GM12878 (cell line): ENCODE measurements around the gene UVRAG. TPM values are rescaled to one million over a fixed set of nuclear protein-coding genes. Genes with fewer than 3 reads are reported as not detected.

Experiments
- ATAC-seq: fragments of 200-7000 bp; cut with Tn5 transposase; 3 replicates; pipeline ENCODE4 v1.9.1; 2020; ENCODE audit warnings: mild to moderate bottlenecking, moderate library complexity
- BruUV-seq: library from RNA; stranded (reverse); fragments of 400-500 nt; replicated peaks from 2 replicates; lab custom pipeline; 2021; lab: Mats Ljungman, UMichigan
- CTCF ChIA-PET: fragments of 300-600 bp; sonication (Branson Sonifier 250); formaldehyde crosslinking; extraction: SDS; loops from one replicate; lab custom pipeline; 2021; ENCODE audit warnings: inconsistent platforms; lab: Yijun Ruan, JAX
- POLR2A ChIA-PET: fragments of 350-600 bp; formaldehyde crosslinking; extraction: SDS; loops from one replicate; lab custom pipeline; 2021; ENCODE audit warnings: inconsistent platforms; lab: Charles Lee
- RAD21 ChIA-PET: fragments of 300-600 bp; sonication (Branson Sonifier 250); formaldehyde crosslinking; loops from one replicate; lab custom pipeline; 2023; ENCODE audit warnings: antibody characterized with exemption; ENCODE audit not compliant: unreplicated experiment; lab: Charles Lee
- SMC1A ChIA-PET: fragments of 300-600 bp; sonication (Branson Sonifier 250); formaldehyde crosslinking; loops from one replicate; lab custom pipeline; 2023; ENCODE audit not compliant: unreplicated experiment, uncharacterized antibody; lab: Charles Lee
- DNase-seq: peaks from one replicate; pipeline ENCODE4 v3.0.0-alpha.2; 2011; ENCODE audit warnings: low read depth, low spot score
- FAIRE-seq: peaks from 3 replicates; lab custom pipeline; 2011; peaks lifted over from hg19 to GRCh38; lab: Jason Lieb, UNC
- H2AFZ ChIP-seq: 2 replicates; pipeline ENCODE4 v1.6.0; 2011; ENCODE audit warnings: low read depth, low read length, control low read depth; ENCODE audit not compliant: control insufficient read depth
- H3K27ac ChIP-seq: 2 replicates; pipeline ENCODE4 v1.5.1; 2011; ENCODE audit warnings: control low read depth; ENCODE audit not compliant: control insufficient read depth, insufficient read depth
- H3K27me3 ChIP-seq, 2 experiments: replicated peaks in 1 of 2; 2 replicates each; pipeline versions ENCODE4 v1.6.0 to v1.6.1; 2011; ENCODE audit warnings: low read length in 1 of 2; ENCODE audit not compliant: control insufficient read depth in 2 of 2, insufficient read depth in 2 of 2
- H3K36me3 ChIP-seq, 2 experiments: 2 replicates each; pipeline ENCODE4 v1.5.1; 2011; ENCODE audit warnings: low read length in 1 of 2; ENCODE audit not compliant: control insufficient read depth in 2 of 2, insufficient read depth in 2 of 2
- H3K4me1 ChIP-seq: 2 replicates; pipeline ENCODE4 v1.6.1; 2011; ENCODE audit warnings: mild to moderate bottlenecking, low read length, moderate library complexity, mixed read lengths; ENCODE audit not compliant: control insufficient read depth, insufficient read depth
- H3K4me2 ChIP-seq: 2 replicates; pipeline ENCODE4 v1.6.0; 2011; ENCODE audit warnings: control low read depth; ENCODE audit not compliant: control insufficient read depth, insufficient read depth
- H3K4me3 ChIP-seq: fragments of 200-600 bp; sonication (generic); 2 replicates; pipeline ENCODE4 v1.5.1; 2016
- H3K79me2 ChIP-seq: 2 replicates; pipeline ENCODE4 v1.6.0; 2011; ENCODE audit warnings: low read length; ENCODE audit not compliant: control insufficient read depth, insufficient read depth
- H3K9ac ChIP-seq: 2 replicates; pipeline ENCODE4 v1.8.0; 2011; ENCODE audit warnings: low read length, control low read depth, mixed read lengths; ENCODE audit not compliant: control insufficient read depth, insufficient read depth
- H3K9me3 ChIP-seq: replicated peaks from 3 replicates; pipeline ENCODE4 v1.5.1; 2011; ENCODE audit warnings: mild to moderate bottlenecking, low read length; ENCODE audit not compliant: control insufficient read depth, insufficient read depth
- H4K20me1 ChIP-seq: 2 replicates; pipeline ENCODE4 v1.6.0; 2011; ENCODE audit not compliant: control insufficient read depth, insufficient read depth
- BHLHE40 ChIP-seq, 2 experiments: fragments of 450-650 bp in 1 of 2; IDR thresholded peaks; 2 replicates each; pipeline ENCODE4 v1.6.1; 2011 to 2017; ENCODE audit warnings: low read depth in 2 of 2, borderline replicate concordance in 1 of 2, improper control_type of control experiment in 1 of 2, low read length in 1 of 2, mild to moderate bottlenecking in 1 of 2
- CBX5 ChIP-seq: sonication (generic); IDR thresholded peaks from 2 replicates; pipeline ENCODE4 v1.6.1; 2016; ENCODE audit warnings: low read depth, moderate library complexity, mild to moderate bottlenecking, inconsistent platforms
- EED ChIP-seq: sonication (generic); IDR thresholded peaks from 2 replicates; pipeline ENCODE4 v1.6.1; 2016; ENCODE audit warnings: antibody characterized with exemption, low read depth
- MEF2B ChIP-seq: fragments of 450-650 bp; IDR thresholded peaks from 2 replicates; pipeline ENCODE4 v1.6.1; 2018; ENCODE audit warnings: mild to moderate bottlenecking, moderate library complexity; ENCODE audit not compliant: partially characterized antibody, poor library complexity, severe bottlenecking
- NBN ChIP-seq: fragments of 450-650 bp; IDR thresholded peaks from 2 replicates; pipeline ENCODE4 v1.6.1; 2016
- NFYA ChIP-seq: IDR thresholded peaks from 2 replicates; pipeline ENCODE4 v1.6.1; 2011; ENCODE audit warnings: low read depth, mild to moderate bottlenecking, low read length, improper control_type of control experiment, borderline replicate concordance
- NR2C2 ChIP-seq: IDR thresholded peaks from 2 replicates; pipeline ENCODE4 v1.6.1; 2011; ENCODE audit warnings: borderline replicate concordance, low read depth; ENCODE audit not compliant: control insufficient read depth, insufficient read length
- POLR2AphosphoS2 ChIP-seq: IDR thresholded peaks from 2 replicates; pipeline ENCODE4 v1.6.1; 2011; ENCODE audit warnings: low read depth, mild to moderate bottlenecking, low read length, improper control_type of control experiment, moderate library complexity
- RB1 ChIP-seq: fragments of 450-650 bp; formaldehyde crosslinking; IDR thresholded peaks from 2 replicates; pipeline ENCODE4 v1.6.1; 2017; ENCODE audit warnings: mild to moderate bottlenecking, borderline replicate concordance
- SIN3A ChIP-seq: IDR thresholded peaks from 2 replicates; pipeline ENCODE4 v1.6.1; 2012; ENCODE audit warnings: low read depth, low read length, improper control_type of control experiment
- WRNIP1 ChIP-seq: IDR thresholded peaks from 2 replicates; pipeline ENCODE4 v1.6.1; 2011; ENCODE audit warnings: low read depth, low read length, improper control_type of control experiment, borderline replicate concordance
- ZNF207 ChIP-seq: fragments of 450-650 bp; IDR thresholded peaks from 2 replicates; pipeline ENCODE4 v1.6.1; 2014; ENCODE audit warnings: antibody characterized with exemption, mild to moderate bottlenecking, borderline replicate concordance
- WGBS: methylation state at CpG from one replicate; pipeline ENCODE4 v1.1.6; 2016; ENCODE audit warnings: low lambda C conversion rate; ENCODE audit not compliant: insufficient replicate concordance, insufficient coverage; ENCODE audit errors: missing lambda C conversion rate; 5-methylcytosine and 5-hydroxymethylcytosine counted together
- in situ Hi-C: fragments of 300-500 bp; cut with MboI; formaldehyde crosslinking; loops from 9 replicates; pipeline ENCODE4 v1.14.3; 2018; ENCODE audit warnings: mixed read lengths
- intact Hi-C: fragments of 100-400 bp; cut with micrococcal nuclease; formaldehyde crosslinking; loops from one replicate; pipeline ENCODE4 v1.14.2; 2022; ENCODE audit not compliant: unreplicated experiment
- polyA plus RNA-seq, 11 experiments: library from polyadenylated mRNA; depleted of rRNA in 4 of 11; unstranded in 6 of 11; stranded (reverse) in 5 of 11; fragments of >200 nt; fragmentation: Nextera tagmentation in 4 of 11; fragmentation: Illumina TruSeq in 1 of 11; extraction: Ambion mirVana in 4 of 11; extraction: Trizol in 1 of 11; gene quantifications; 1 replicate in 1 of 11; 2 replicates in 10 of 11; pipeline versions ENCODE4 v1.2.1 to v1.2.3, GENCODE V29; 2011 to 2016; ENCODE audit warnings: inconsistent platforms in 2 of 11, missing spikeins in 2 of 11, low read depth in 1 of 11
- total RNA-seq, 4 experiments: library from RNA; depleted of rRNA in 3 of 4; stranded (reverse); fragments of >200 nt in 3 of 4; fragmentation: Illumina TruSeq in 1 of 4; extraction: Trizol in 1 of 4; gene quantifications; 2 replicates each; pipeline versions ENCODE4 v1.2.1 to v1.2.3, GENCODE V29; 2013 to 2021
- TF ChIP-seq, protein P1 (sequence below): fragments of 450-650 bp; IDR thresholded peaks from 2 replicates; pipeline ENCODE4 v1.6.1; 2017; ENCODE audit warnings: mild to moderate bottlenecking, moderate library complexity
- TF ChIP-seq, protein P2 (sequence below): IDR thresholded peaks from 2 replicates; pipeline ENCODE4 v1.6.1; 2011; ENCODE audit warnings: low read depth, low read length, improper control_type of control experiment, borderline replicate concordance
- TF ChIP-seq, protein P3 (sequence below): fragments of 450-650 bp; IDR thresholded peaks from 2 replicates; pipeline ENCODE4 v1.6.1; 2016; ENCODE audit warnings: mild to moderate bottlenecking

UVRAG gene
- total and polyA plus RNA-seq, 10 of the 15 experiments (the other 5 are each of a cell fraction or from before 2014, with no cell fraction given): 7.0 to 43.4 (median 37.0) TPM

DNA sequence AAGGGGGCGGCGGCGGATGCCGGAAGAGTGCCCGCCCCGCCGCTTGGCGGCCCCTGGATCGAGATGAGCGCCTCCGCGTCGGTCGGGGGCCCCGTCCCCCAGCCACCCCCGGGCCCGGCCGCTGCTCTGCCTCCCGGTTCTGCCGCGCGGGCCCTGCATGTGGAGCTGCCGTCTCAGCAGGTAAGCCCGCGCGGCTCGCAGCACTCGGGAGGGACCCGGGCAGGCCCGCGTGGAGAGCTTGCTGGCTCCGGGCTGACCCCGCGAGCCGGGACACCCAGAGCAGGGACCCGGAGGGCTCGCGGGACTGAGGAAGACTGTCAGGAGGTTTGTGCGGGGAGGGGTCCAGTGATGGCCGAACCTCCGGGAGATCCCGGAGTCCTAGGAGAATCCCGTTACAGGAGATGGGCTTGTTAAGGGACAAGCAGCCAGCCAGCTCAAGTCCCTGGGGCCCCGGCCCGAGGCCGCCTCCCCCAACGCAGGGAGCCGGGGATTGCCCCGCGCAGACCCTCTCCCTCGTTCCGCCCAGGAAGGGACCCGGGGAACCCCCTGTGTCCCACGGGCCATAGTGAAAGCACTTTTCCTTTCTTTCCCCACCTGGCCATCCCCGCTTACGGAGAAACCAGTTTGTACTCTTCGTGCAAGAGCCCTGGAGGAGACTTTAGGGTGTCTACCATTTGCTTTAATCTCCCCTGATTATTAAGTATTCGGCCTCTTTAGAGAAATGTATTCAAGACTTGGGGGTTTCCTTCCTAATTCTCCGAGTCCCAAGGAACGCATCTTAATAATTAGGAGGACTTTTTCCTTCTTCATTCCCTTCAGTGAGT, 547 bp downstream of the UVRAG start:
- Histone ChIP-seq H3K9me3 (no peaks in the 10 kb centered on the region; the same call in 2 of the 3 replicates), H3K79me2 (peaks cover 88% of the 10 kb centered on the region), H3K4me2 (peak overlapping the region; percentile 86), H4K20me1 (no peaks in the 10 kb centered on the region), H3K27me3 (no peaks in the 10 kb centered on the region), H3K27ac (peak overlapping the region; percentile 94), H2AFZ (peak overlapping the region; percentile 24), H3K4me3 (peak overlapping the region; percentile 93), H3K4me1 (peaks cover 40% of the 10 kb centered on the region), H3K36me3 (no peaks in the 10 kb centered on the region), H3K9ac (peak overlapping the region; percentile 95)
- WGBS: 1% methylated on average over 56 of the region's 60 CpGs
- ATAC-seq: peak; percentile 19
- ChIA-PET SMC1A (interaction anchor here (1.0 to 6.3 kb wide), 5 partner anchors 9 to 132 kb away, joined by 3 to 100 read pairs (median 3); no protein-coding TSS in a partner anchor), POLR2A (interaction anchor here (0.9 to 8.7 kb wide), 3 partner anchors 8 to 58 kb away, joined by 3 to 173 read pairs (median 36); no protein-coding TSS in a partner anchor), RAD21 (interaction anchor here (9.5 to 10.4 kb wide), 2 partner anchors 10 to 51 kb away, joined by 100 to 111 read pairs; no protein-coding TSS in a partner anchor), CTCF (interaction anchor here (0.6 to 13.1 kb wide), 6 partner anchors 9 to 337 kb away, joined by 3 to 183 read pairs (median 4); no protein-coding TSS in a partner anchor)
- intact Hi-C loops: loop anchor here (1.0 to 10.0 kb wide), 3 partner anchors 58 to 1821 kb away; no protein-coding TSS in a partner anchor
- no TSS peak for BruUV-seq
- DNase-seq: no peak
- in situ Hi-C loops: no loop called here
- no peak for FAIRE-seq
- TF ChIP-seq, protein P1, sequence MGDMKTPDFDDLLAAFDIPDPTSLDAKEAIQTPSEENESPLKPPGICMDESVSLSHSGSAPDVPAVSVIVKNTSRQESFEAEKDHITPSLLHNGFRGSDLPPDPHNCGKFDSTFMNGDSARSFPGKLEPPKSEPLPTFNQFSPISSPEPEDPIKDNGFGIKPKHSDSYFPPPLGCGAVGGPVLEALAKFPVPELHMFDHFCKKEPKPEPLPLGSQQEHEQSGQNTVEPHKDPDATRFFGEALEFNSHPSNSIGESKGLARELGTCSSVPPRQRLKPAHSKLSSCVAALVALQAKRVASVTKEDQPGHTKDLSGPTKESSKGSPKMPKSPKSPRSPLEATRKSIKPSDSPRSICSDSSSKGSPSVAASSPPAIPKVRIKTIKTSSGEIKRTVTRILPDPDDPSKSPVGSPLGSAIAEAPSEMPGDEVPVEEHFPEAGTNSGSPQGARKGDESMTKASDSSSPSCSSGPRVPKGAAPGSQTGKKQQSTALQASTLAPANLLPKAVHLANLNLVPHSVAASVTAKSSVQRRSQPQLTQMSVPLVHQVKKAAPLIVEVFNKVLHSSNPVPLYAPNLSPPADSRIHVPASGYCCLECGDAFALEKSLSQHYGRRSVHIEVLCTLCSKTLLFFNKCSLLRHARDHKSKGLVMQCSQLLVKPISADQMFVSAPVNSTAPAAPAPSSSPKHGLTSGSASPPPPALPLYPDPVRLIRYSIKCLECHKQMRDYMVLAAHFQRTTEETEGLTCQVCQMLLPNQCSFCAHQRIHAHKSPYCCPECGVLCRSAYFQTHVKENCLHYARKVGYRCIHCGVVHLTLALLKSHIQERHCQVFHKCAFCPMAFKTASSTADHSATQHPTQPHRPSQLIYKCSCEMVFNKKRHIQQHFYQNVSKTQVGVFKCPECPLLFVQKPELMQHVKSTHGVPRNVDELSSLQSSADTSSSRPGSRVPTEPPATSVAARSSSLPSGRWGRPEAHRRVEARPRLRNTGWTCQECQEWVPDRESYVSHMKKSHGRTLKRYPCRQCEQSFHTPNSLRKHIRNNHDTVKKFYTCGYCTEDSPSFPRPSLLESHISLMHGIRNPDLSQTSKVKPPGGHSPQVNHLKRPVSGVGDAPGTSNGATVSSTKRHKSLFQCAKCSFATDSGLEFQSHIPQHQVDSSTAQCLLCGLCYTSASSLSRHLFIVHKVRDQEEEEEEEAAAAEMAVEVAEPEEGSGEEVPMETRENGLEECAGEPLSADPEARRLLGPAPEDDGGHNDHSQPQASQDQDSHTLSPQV: no peak
- TF ChIP-seq, protein P2, sequence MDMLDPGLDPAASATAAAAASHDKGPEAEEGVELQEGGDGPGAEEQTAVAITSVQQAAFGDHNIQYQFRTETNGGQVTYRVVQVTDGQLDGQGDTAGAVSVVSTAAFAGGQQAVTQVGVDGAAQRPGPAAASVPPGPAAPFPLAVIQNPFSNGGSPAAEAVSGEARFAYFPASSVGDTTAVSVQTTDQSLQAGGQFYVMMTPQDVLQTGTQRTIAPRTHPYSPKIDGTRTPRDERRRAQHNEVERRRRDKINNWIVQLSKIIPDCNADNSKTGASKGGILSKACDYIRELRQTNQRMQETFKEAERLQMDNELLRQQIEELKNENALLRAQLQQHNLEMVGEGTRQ: no peak
- peak; percentile 64; the same call in 1 of the 2 replicates for TF ChIP-seq EED
- peak; percentile 78; the same call in 1 of the 2 replicates for TF ChIP-seq RB1
- peak; percentile 69 for TF ChIP-seq MEF2B
- no peak for TF ChIP-seq POLR2AphosphoS2
- TF ChIP-seq, protein P3, sequence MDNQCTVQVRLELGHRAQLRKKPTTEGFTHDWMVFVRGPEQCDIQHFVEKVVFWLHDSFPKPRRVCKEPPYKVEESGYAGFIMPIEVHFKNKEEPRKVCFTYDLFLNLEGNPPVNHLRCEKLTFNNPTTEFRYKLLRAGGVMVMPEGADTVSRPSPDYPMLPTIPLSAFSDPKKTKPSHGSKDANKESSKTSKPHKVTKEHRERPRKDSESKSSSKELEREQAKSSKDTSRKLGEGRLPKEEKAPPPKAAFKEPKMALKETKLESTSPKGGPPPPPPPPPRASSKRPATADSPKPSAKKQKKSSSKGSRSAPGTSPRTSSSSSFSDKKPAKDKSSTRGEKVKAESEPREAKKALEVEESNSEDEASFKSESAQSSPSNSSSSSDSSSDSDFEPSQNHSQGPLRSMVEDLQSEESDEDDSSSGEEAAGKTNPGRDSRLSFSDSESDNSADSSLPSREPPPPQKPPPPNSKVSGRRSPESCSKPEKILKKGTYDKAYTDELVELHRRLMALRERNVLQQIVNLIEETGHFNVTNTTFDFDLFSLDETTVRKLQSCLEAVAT: peak; percentile 14; the same call in 1 of the 2 replicates
- TF ChIP-seq NFYA: no peak
- TF ChIP-seq WRNIP1: no peak
- 0 out of 2 replicates have a peak, but pooled peaks have one; percentile 10 for TF ChIP-seq ZNF207
- peak in 1 of 2 experiments; percentile 14; a peak in 1 of 4 replicates for TF ChIP-seq BHLHE40 (IDR thresholded peaks at IDR 0.05; ENCODE audit: borderline replicate concordance in 1 of 2, low read depth in 2 of 2, low read length in 1 of 2)
- no peak for TF ChIP-seq NBN
- TF ChIP-seq CBX5: no peak
- no peak for TF ChIP-seq NR2C2
- TF ChIP-seq SIN3A: 0 out of 2 replicates have a peak, but pooled peaks have one; percentile 37
